Hair follicular keratinocyte (primary cell): ENCODE measurements around the gene SERP2. TPM values are rescaled to one million over a fixed set of nuclear protein-coding genes. Genes with fewer than 3 reads are reported as not detected.

Source experiments
- total RNA-seq: library from RNA; depleted of rRNA; stranded (reverse); fragments of >200 nt; gene quantifications from 2 replicates; pipeline ENCODE4 v1.2.3, GENCODE V29; 2015

The SERP2 gene
- total RNA-seq = 2.4 and 5.3 TPM in 2 replicates

GRCh38 chr13:44373601-44374347 is at the start of gene SERP2:
Gene SERP2, plus strand, starts transcription at chr13:44373824. Its CDS starts 202 bp downstream, at chr13:44374026.

Other genes with a start within 250 kb of the SERP2 start
- 85.5 and 140 TPM in 2 replicates for gene TSC22D1, start 202.5 kb downstream of the SERP2 start, total RNA-seq